Measurements from ENCODE around the gene NEO1.
A peak's percentile ranks its signal among the peaks of the same experiment; 100 is the strongest.
"Not testable (repeated sequence)": the region's sequence is repeated elsewhere in the genome, so short reads cannot be mapped to it uniquely, and the experiment has no call there.

NEO1 gene

DNA sequence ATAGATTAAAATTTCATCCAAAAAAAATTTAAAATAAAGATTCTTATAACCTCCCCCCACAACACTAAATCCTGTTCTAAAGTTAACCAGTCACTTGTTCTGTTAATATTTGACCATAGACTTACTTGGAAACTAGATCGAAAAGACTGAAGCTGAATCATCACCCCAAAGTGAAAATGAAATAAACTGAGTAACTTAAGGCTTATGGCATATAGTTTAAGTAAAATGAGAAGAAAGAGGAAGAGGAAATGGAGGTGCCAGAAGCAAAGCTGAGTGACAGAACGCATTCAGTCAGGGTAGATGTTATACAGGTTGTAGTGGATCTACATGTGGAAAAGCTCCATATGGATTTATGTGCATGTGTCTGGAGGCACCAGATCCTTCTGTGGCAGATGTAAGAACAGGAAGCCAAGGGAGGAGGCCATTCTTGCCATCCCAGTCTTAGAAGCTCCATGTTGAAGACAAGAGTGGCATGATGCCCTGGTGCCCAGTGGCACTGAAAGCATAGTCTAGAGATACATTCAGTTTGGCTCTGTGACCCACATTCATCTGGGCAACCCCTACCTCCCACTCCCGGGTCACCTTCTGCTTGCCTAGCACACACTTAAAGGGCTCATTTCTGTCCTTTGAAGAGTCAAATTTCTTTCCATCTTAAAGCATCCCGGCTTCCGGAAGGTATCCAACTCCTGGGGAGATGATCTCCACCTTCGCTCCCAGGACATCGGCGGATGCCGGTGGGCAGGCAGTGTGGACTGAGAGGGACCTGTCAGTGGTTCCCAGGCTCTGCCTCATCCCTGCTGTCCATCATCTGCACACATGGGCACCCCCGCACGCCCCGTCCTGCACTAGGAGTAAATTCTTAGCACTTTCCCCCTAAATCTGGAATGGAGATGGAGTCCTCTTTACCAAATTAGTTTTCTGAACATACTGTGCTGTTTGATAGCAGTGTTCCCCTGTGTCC, 90.8 kb downstream of the NEO1 start:
- no peak for DNase-seq (ENCODE audit: low read depth)

- DNase-seq (ENCODE audit: low read depth) = no peak
Observed at GRCh38 chr15:73143763-73144155, 91.5 kb downstream of the NEO1 start.

DNA sequence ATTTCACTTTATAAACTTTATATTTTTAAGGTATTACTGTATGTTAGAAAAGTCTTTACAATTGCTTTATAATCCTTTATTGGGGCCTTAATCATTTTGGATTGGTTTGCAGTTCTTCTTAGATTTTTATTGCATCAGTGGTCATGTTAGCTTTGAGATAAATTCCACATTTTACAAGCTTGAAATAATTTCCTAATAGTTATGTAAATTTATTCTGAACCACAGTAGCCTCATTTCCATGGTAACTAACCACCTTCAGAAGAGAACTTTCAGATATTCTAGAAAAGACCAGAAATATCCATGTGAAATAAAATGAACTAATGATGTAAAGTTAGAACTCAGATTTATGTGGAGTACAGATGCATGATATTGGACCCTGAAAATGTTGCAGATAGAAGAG, 94.2 kb downstream of the NEO1 start:
- DNase-seq (ENCODE audit: low read depth) = no peak

GRCh38 chr15:73150831-73151230, 98.6 kb downstream of the NEO1 start:
- no peak for DNase-seq (ENCODE audit: low read depth)

DNA sequence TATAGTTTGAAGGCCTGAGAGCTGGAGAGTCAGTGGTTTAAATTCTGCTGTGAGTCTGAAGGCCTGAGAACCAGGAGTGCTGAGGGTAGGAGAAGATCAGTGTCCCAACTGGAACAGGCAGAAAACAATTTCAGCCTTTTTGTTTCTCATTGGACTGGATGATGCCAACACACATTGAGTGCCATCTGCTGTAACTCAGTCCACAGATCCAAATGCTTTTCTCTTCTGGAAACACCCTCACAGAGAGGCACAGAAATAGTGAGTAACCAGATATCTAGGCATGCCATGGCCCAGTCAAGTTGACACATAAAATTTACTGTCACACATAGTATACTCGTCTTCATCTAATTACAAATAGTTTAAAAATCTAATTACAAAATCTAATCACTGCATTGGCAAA, 100.8 kb downstream of the NEO1 start:
- DNase-seq (ENCODE audit: low read depth) = no peak

DNA sequence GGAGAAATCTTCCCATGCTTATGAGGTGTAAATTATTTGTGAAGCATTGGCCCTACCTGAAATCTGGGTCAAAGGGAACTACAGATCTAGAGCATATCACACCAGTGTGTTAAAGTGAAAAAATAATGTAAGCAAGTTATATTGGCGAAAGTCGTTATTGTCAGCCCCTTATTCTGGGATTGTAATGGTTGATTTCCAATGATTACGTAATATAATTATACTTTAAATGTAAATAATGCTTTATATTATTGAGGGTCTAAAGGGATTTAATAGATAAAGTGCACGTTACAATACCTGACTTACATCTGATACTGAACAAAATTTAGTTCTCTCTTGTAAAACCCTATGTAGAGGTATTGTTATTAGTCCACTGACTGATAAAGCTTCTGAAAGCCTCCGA, 101.2 kb downstream of the NEO1 start:
- no peak for DNase-seq (ENCODE audit: low read depth)

DNA sequence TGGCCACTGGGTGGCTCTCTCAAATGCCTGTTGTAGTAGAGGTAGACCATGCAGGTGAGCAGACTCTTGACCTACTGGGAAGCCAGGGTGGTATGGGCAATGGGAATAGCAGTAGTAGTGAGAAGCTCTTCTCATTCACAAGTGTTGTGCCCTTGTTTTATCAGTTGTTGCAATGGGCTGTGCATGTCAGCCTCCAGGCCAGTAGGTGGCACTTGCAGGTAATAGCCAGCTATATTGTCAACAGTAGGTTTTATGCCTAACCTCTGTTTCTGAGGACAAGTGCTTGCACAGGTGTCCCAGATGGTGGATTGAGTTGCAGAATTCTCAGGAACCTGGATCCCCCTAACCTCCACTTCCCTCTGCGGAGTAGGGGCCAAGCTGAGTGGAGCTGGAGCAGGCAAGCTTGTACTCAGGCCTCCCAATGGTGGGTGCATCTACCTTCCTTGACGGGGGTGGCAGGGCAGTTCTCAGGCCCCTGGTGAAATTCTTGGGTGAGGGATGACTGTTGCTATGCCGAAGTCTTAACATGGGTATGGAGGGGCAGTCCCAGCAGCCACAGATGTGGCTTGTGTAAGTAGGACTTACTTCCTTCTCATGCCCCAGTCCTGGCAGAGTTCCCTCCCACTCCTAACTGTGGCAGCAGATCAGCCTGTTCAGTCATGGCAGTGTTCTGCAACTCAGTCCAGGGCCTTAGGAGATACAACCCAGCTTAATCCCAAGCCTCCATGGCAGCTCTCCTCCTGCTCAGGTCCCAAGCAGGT, 104.3 kb downstream of the NEO1 start:
- DNase-seq (ENCODE audit: low read depth) = no peak

GRCh38 chr15:73161546-73161945, 109.3 kb downstream of the NEO1 start:
- DNase-seq (ENCODE audit: low read depth) = no peak

- DNase-seq (ENCODE audit: low read depth) = no peak
Observed at GRCh38 chr15:73165435-73165834, 113.2 kb downstream of the NEO1 start.

GRCh38 chr15:73165844-73166243, 113.6 kb downstream of the NEO1 start:
- DNase-seq (ENCODE audit: low read depth) = no peak

DNA sequence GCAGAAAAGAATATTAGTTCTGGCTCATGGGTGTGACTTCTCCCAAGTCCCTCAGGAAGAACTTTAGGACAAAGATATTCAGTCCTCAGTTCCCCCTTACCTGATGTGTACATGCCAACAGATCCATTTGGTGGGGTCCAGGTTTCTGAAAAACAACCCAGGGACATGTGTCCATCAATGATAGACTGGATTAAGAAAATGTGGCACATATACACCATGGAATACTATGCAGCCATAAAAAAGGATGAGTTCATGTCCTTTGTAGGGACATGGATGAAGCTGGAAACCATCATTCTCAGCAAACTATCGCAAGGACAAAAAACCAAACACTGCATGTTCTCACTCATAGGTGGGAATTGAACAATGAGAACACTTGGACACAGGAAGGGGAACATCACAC, 114.4 kb downstream of the NEO1 start:
- not testable (repeated sequence) for DNase-seq (ENCODE audit: low read depth)

DNA sequence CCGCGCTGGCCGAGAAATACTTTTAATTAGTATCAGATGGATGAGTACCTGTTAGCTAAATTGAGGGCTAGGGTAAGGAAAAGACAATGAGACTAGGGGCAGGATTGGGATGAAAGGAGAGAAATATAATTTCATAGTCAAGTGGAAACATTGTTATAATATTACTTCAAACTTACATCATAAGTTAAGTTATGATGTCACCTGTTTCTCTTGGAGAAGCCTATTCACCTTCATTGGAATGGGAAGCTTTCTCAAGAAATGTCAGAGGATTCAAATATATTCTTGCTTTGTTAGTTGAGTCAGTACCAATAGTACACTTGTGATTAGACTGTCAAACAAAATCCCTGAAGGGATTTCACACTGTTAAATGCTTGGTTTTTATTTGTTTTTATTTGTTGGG, 116.2 kb downstream of the NEO1 start:
- no peak for DNase-seq (ENCODE audit: low read depth)

DNA sequence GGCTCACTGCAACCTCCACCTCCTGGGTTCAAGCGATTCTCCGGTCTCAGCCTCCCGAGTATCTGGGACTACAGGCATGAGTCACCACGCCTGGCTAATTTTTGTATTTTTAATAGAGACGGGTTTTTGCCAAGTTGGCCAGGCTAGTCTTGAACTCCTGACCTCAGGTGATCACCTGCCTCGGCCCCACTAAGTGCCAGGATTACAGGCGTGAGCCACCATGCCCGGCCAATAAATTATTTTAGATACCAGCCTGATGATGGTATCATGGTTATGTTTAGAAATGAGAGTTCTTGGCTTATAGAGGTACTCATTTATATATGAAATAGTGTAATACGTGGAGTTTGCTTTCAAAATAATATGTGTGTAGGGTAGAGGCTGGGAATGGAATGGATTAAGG, 119.4 kb downstream of the NEO1 start:
- DNase-seq (ENCODE audit: low read depth) = no peak

- no peak for DNase-seq (ENCODE audit: low read depth)
Observed at GRCh38 chr15:73172508-73172907, 120.2 kb downstream of the NEO1 start.

DNA sequence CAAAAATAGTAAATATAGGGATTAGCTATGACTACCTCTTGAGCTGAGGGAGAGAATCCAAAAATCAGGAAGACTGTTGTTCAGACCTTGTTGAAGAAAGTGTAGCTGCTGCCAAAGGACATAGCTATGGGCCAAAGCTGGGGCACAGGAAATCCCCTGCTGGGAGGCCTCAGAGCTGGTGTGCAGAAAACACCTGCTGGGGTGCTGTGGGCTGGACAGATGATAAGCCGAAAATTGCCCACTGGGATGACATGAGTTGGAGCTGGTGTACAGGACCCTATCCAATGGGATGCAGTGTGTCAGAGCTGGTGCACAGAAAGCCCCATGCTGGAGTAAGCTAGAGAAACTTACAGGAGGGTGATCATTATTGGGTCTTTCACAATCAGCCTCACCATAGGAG, 121.9 kb downstream of the NEO1 start:
- no peak for DNase-seq (ENCODE audit: low read depth)

DNA sequence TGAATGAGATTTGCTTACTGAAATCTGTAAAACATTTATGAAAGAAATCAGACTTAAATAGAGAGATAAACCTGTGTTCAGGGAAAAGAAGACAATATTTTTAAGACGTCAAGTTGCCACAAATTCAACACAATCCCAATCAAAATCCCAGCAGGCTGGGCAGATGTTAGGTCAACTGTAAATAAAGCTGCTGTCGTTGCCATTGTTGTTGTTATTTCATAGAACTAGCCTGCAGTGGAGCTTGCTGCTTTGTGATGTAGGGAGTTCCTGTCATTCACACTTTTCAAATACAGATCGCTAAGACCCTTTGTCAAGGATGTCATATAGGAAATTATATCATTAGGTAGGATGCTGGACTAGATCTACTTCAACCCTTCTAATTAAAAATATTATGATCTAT, 123.1 kb downstream of the NEO1 start:
- DNase-seq (ENCODE audit: low read depth) = no peak

DNA sequence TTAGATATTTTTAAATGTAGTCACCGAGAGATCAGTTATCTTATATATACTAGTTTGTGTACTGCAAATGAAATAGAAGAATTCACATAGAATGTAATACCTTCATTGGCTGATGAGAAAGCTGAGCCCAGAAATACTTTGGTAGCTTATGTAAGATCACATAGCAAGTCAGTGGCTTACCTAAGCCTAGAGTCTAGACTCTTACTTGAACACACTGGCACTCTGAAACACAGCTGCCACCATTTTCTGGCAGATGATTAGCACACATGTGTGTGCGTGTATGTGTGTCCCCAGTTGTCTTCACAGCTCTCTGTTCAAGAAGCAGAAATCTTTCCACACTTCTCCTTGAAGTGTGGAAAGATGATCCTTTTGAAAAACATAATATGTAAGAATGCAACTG, 124.3 kb downstream of the NEO1 start:
- no peak for DNase-seq (ENCODE audit: low read depth)

DNA sequence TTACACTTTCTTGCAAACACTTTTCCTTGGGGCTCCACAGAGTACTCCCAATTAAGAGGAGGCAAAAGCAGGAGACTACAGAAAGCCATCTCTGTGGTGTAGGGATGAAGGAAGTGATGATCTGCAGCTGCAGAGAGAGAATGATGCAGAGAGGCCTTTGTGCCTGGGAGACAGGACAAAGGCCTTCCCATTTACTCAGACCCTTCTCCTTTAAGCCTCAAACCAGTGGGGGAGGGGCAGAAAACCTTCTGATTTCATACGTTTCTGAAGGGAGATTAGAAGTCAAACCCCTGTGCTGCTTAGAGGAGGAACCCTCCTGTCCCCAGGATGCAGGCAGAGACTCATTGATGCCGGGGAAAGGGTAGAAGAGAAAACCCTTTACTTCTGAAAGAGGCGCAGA, 130.8 kb downstream of the NEO1 start:
- no peak for DNase-seq (ENCODE audit: low read depth)

- peak; percentile 47 for DNase-seq (ENCODE audit: low read depth)
Observed at GRCh38 chr15:73190189-73190601, 137.9 kb downstream of the NEO1 start.

- DNase-seq (ENCODE audit: low read depth) = no peak
Observed at GRCh38 chr15:73195166-73195565, 142.9 kb downstream of the NEO1 start.

- no peak for DNase-seq (ENCODE audit: low read depth)
Observed at GRCh38 chr15:73196113-73196512, 143.8 kb downstream of the NEO1 start.

DNA sequence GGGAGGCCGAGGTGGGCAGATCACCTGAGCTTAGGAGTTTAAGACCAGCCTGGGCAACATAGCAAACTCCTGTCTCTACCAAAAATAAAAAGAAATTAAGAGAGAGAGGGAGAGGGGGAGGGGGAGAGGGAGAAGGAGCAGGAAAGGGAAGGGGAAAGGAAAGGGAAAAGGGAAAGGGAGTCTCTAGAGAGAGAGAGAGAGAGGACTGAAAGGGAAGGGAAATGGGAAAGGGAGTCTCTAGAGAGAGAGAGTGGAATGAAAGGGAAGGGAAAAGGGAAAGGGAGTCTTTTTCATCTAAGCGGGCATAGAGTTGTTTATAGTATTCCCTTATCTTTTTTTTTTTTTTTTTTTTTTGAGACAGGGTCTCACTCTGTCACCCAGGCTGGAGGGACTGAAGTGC, 148.1 kb downstream of the NEO1 start:
- DNase-seq (ENCODE audit: low read depth) = no peak

DNA sequence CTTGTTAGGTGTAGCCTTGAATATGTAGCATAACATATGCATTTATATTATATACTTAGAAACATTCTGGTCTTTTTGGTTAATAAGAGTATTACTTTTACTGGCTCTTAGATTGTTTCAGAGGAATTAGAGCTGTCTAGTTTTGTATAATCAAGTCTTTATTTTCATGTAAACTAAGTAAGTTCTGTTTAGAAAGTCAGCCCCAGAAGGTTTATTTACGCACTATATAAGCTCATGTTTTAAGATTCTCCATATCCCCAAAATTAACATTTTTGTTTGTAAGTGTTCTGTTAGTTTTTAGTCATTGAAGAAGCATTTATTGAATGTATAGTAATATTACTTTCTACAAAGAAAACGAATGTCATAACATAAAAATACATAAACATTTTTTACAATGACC, 158.4 kb downstream of the NEO1 start:
- DNase-seq (ENCODE audit: low read depth) = no peak
